IMR-90 (cell line): Measurements from ENCODE around the gene ELF2. TPM values are rescaled to one million over a fixed set of nuclear protein-coding genes. Genes with fewer than 3 reads are reported as not detected.

Source experiments
- ATAC-seq: fragments of 200-7000 bp; cut with Tn5 transposase; 2 replicates; pipeline ENCODE4 v1.9.1; 2020; ENCODE audit warnings: low read depth, mild to moderate bottlenecking, moderate library complexity
- BruUV-seq: library from RNA; stranded (reverse); fragments of 400-500 nt; replicated peaks from 2 replicates; lab custom pipeline; 2021; lab: Mats Ljungman, UMichigan
- CTCF ChIA-PET: fragments of 300-600 bp; formaldehyde crosslinking; extraction: SDS; loops from one replicate; lab custom pipeline; 2021; ENCODE audit warnings: antibody characterized with exemption; lab: Yijun Ruan, JAX
- POLR2A ChIA-PET: fragments of 300-600 bp; sonication (Branson Sonifier 250); formaldehyde crosslinking; loops from one replicate; lab custom pipeline; 2022; ENCODE audit warnings: antibody characterized with exemption; ENCODE audit not compliant: unreplicated experiment; lab: Charles Lee
- DNase-seq: peaks from one replicate; pipeline ENCODE4 v3.0.0; 2013
- H2AFZ ChIP-seq: replicated peaks from 2 replicates; pipeline ENCODE3; 2013; ENCODE audit warnings: low read length, mild to moderate bottlenecking; ENCODE audit not compliant: poor library complexity
- H2AK5ac ChIP-seq: 2 replicates; pipeline ENCODE4 v1.6.1; 2013; ENCODE audit warnings: low read depth, low read length, inconsistent platforms
- H2AK9ac ChIP-seq: replicated peaks from 2 replicates; pipeline ENCODE3; 2013; ENCODE audit warnings: mild to moderate bottlenecking, low read depth, low read length, moderate library complexity; ENCODE audit not compliant: poor library complexity
- H2BK120ac ChIP-seq: 2 replicates; pipeline ENCODE4 v1.6.1; 2013; ENCODE audit warnings: low read depth, low read length, inconsistent platforms
- H2BK15ac ChIP-seq: 3 replicates; pipeline ENCODE4 v1.6.1; 2013; ENCODE audit warnings: low read depth, low read length, inconsistent platforms
- H2BK20ac ChIP-seq: 2 replicates; pipeline ENCODE4 v1.6.1; 2013; ENCODE audit warnings: low read depth, mild to moderate bottlenecking, inconsistent platforms, low read length, moderate library complexity
- H2BK5ac ChIP-seq: 2 replicates; pipeline ENCODE4 v1.6.1; 2013; ENCODE audit warnings: mild to moderate bottlenecking, low read depth, low read length, inconsistent platforms; ENCODE audit not compliant: poor library complexity, severe bottlenecking
- H3K14ac ChIP-seq: replicated peaks from 2 replicates; pipeline ENCODE4 v1.6.1; 2013; ENCODE audit warnings: low read depth, low read length, inconsistent platforms
- H3K18ac ChIP-seq: 2 replicates; pipeline ENCODE4 v1.6.1; 2013; ENCODE audit warnings: low read depth, low read length, control low read depth
- H3K23ac ChIP-seq: 2 replicates; pipeline ENCODE4 v1.6.1; 2013; ENCODE audit warnings: low read depth, low read length, inconsistent platforms
- H3K27ac ChIP-seq: 2 replicates; pipeline ENCODE4 v1.5.1; 2013; ENCODE audit warnings: mild to moderate bottlenecking, control low read depth, low read length; ENCODE audit not compliant: insufficient read depth
- H3K27me3 ChIP-seq: 2 replicates; pipeline ENCODE4 v1.6.1; 2013; ENCODE audit warnings: low read length; ENCODE audit not compliant: control insufficient read depth, insufficient read depth
- H3K36me3 ChIP-seq: 2 replicates; pipeline ENCODE4 v1.6.1; 2013; ENCODE audit warnings: low read length, mixed read lengths; ENCODE audit not compliant: control insufficient read depth, insufficient read depth
- H3K4ac ChIP-seq: 2 replicates; pipeline ENCODE4 v1.6.1; 2013; ENCODE audit warnings: low read depth, low read length, inconsistent platforms
- H3K4me1 ChIP-seq: 2 replicates; pipeline ENCODE4 v1.6.1; 2013; ENCODE audit warnings: low read length, mixed read lengths; ENCODE audit not compliant: control insufficient read depth, insufficient read depth
- H3K4me2 ChIP-seq: 2 replicates; pipeline ENCODE4 v1.6.1; 2013; ENCODE audit warnings: low read depth, mild to moderate bottlenecking, control low read depth, low read length, moderate library complexity
- H3K4me3 ChIP-seq: 2 replicates; pipeline ENCODE4 v1.5.1; 2013; ENCODE audit warnings: low read depth, mild to moderate bottlenecking, control low read depth, low read length, moderate library complexity; ENCODE audit not compliant: insufficient read depth
- H3K56ac ChIP-seq: 2 replicates; pipeline ENCODE4 v1.6.1; 2013; ENCODE audit warnings: low read length, inconsistent platforms; ENCODE audit not compliant: insufficient read depth; ENCODE audit errors: extremely low read depth
- H3K79me1 ChIP-seq, 2 experiments: 2 replicates each; pipeline ENCODE4 v1.6.1; 2013; ENCODE audit warnings: low read length in 2 of 2, inconsistent platforms in 1 of 2, low read depth in 1 of 2
- H3K9ac ChIP-seq: 2 replicates; pipeline ENCODE4 v1.6.1; 2013; ENCODE audit warnings: low read depth, low read length, control low read depth
- H3K9me1 ChIP-seq: 2 replicates; pipeline ENCODE4 v1.6.1; 2013; ENCODE audit warnings: low read length, inconsistent platforms; ENCODE audit not compliant: insufficient read depth
- H3K9me3 ChIP-seq: 2 replicates; pipeline ENCODE4 v1.6.1; 2013; ENCODE audit warnings: low read length; ENCODE audit not compliant: control insufficient read depth, insufficient read depth
- H4K20me1 ChIP-seq: 2 replicates; pipeline ENCODE4 v1.6.1; 2013; ENCODE audit warnings: low read length, inconsistent platforms; ENCODE audit not compliant: insufficient read depth
- H4K5ac ChIP-seq: 2 replicates; pipeline ENCODE4 v1.6.1; 2013; ENCODE audit warnings: mild to moderate bottlenecking, low read depth, low read length, control low read depth
- H4K8ac ChIP-seq, 2 experiments: 2 replicates each; pipeline ENCODE4 v1.6.1; 2013; ENCODE audit warnings: low read depth in 2 of 2, low read length in 2 of 2, control low read depth in 1 of 2, inconsistent platforms in 1 of 2
- H4K91ac ChIP-seq: 2 replicates; pipeline ENCODE4 v1.6.1; 2013; ENCODE audit warnings: low read depth, low read length, inconsistent platforms; ENCODE audit not compliant: insufficient read depth
- BHLHE40 ChIP-seq: fragments of 150-350 bp; IDR thresholded peaks from 2 replicates; pipeline ENCODE4 v1.6.1; 2016; ENCODE audit warnings: mild to moderate bottlenecking, low read depth, low read length
- CEBPB ChIP-seq: IDR thresholded peaks from 2 replicates; pipeline ENCODE4 v1.6.1; 2012; ENCODE audit warnings: low read depth, low read length, improper control_type of control experiment
- CHD1 ChIP-seq: IDR thresholded peaks from 2 replicates; pipeline ENCODE4 v1.6.1; 2012; ENCODE audit warnings: low read depth, low read length, improper control_type of control experiment
- CTCF ChIP-seq: conservative IDR thresholded peaks from 2 replicates; pipeline ENCODE4 v1.5.1; 2012; ENCODE audit warnings: mild to moderate bottlenecking, low read depth, low read length, improper control_type of control experiment
- ELK1 ChIP-seq: fragments of 150-350 bp; IDR thresholded peaks from 2 replicates; pipeline ENCODE4 v1.6.1; 2016; ENCODE audit warnings: low read depth, mild to moderate bottlenecking, low read length, moderate library complexity, borderline replicate concordance
- FOS ChIP-seq: fragments of 150-350 bp; IDR thresholded peaks from 2 replicates; pipeline ENCODE4 v1.6.1; 2016; ENCODE audit warnings: low read depth, low read length
- MAFK ChIP-seq: IDR thresholded peaks from 2 replicates; pipeline ENCODE4 v1.6.1; 2012; ENCODE audit warnings: low read depth, low read length, improper control_type of control experiment
- MAZ ChIP-seq: IDR thresholded peaks from 2 replicates; pipeline ENCODE4 v1.6.1; 2012; ENCODE audit warnings: low read depth, mild to moderate bottlenecking, low read length, improper control_type of control experiment, moderate library complexity, borderline replicate concordance
- MXI1 ChIP-seq: IDR thresholded peaks from 2 replicates; pipeline ENCODE4 v1.6.1; 2012; ENCODE audit warnings: low read depth, mild to moderate bottlenecking, low read length, moderate library complexity, borderline replicate concordance
- NFE2L2 ChIP-seq: fragments of 150-350 bp; IDR thresholded peaks from 2 replicates; pipeline ENCODE4 v1.6.1; 2016; ENCODE audit warnings: low read depth, mild to moderate bottlenecking, low read length
- POLR2A ChIP-seq: IDR thresholded peaks from 2 replicates; pipeline ENCODE4 v1.6.1; 2012; ENCODE audit warnings: mild to moderate bottlenecking, low read depth, low read length
- RAD21 ChIP-seq: IDR thresholded peaks from 2 replicates; pipeline ENCODE4 v1.6.1; 2012; ENCODE audit warnings: low read length, improper control_type of control experiment
- RCOR1 ChIP-seq: IDR thresholded peaks from 2 replicates; pipeline ENCODE4 v1.6.1; 2012; ENCODE audit warnings: mild to moderate bottlenecking, low read length, improper control_type of control experiment; ENCODE audit not compliant: insufficient replicate concordance
- RFX5 ChIP-seq: IDR thresholded peaks from 2 replicates; pipeline ENCODE4 v1.8.0; 2012; ENCODE audit warnings: low read depth, mild to moderate bottlenecking, low read length, moderate library complexity
- SMC3 ChIP-seq: fragments of 150-350 bp; IDR thresholded peaks from 2 replicates; pipeline ENCODE4 v1.6.1; 2016; ENCODE audit warnings: low read depth, mild to moderate bottlenecking, antibody characterized with exemption, low read length, moderate library complexity
- WGBS, 2 experiments: methylation state at CpG; one replicate each; pipeline versions ENCODE4 v1.1.5 to v1.1.7; 2013; ENCODE audit warnings: missing lambda C conversion rate in 2 of 2; ENCODE audit not compliant: insufficient read length in 1 of 2; ENCODE audit errors: extremely low coverage in 2 of 2; 5-methylcytosine and 5-hydroxymethylcytosine counted together
- dilution Hi-C: fragments of 300-500 bp; cut with HindIII; formaldehyde crosslinking; loops from one replicate; pipeline ENCODE4 v1.14.3; 2018; ENCODE audit warnings: low sequenced_read_pairs; ENCODE audit not compliant: unreplicated experiment
- in situ Hi-C: fragments of 300-500 bp; cut with MboI; formaldehyde crosslinking; loops from 3 replicates; pipeline ENCODE4 v1.14.3; 2019; ENCODE audit warnings: low sequenced_read_pairs, inconsistent platforms, mixed read lengths
- intact Hi-C: fragments of 100-400 bp; cut with micrococcal nuclease; formaldehyde crosslinking; loops from 2 replicates; pipeline ENCODE4 v1.10.0; 2022
- polyA plus RNA-seq, 3 experiments: library from polyadenylated mRNA; depleted of rRNA; stranded (reverse); fragments of >200 nt; gene quantifications; 2 replicates each; pipeline ENCODE4 v1.2.3, GENCODE V29; 2012; ENCODE audit warnings: low replicate concordance in 1 of 3
- total RNA-seq: library from RNA; depleted of rRNA; stranded (reverse); fragments of >200 nt; gene quantifications from 2 replicates; pipeline ENCODE4 v1.2.3, GENCODE V29; 2012
- TF ChIP-seq, protein P1 (sequence below): fragments of 150-350 bp; IDR thresholded peaks from 2 replicates; pipeline ENCODE4 v1.6.1; 2017; ENCODE audit warnings: mild to moderate bottlenecking, antibody characterized with exemption, low read length, low read depth

Gene ELF2
- total and polyA plus RNA-seq, 2 of the 4 experiments (the other 2 are of a cell fraction): 14.5 to 42.3 TPM

DNA sequence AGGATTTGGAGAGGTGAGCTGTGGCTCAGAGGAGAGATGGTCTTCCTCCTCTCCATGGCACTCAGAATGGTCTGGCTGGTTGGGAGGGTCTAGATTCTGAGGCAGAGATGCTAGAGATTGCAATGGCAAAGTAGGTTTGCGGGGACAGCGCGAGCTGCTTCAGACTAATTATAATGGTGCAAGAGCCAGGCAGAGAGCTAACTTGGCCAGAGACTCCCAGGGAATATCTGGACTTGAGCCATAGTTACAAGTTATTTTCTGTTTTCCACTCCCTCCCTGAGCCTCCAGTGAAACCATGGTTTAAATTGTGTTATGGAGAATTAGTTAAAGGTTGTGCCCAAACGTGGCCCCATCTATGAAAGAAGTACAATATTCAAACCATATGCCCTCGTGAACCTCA lies 44.7 kb upstream of the ELF2 start:
- intact Hi-C loops: no loop called here

More for the DNA sequence above, 44.7 kb upstream of the ELF2 start:
- Histone ChIP-seq H4K5ac (no peak overlapping the region), H3K4me1 (no peaks in the 10 kb centered on the region), H3K4me2 (no peak overlapping the region), H3K79me1 (no peaks in the 10 kb centered on the region), H2AK9ac (no peak overlapping the region), H3K27me3 (no peaks in the 10 kb centered on the region), H2BK15ac (no peak overlapping the region), H2BK20ac (no peak overlapping the region), H3K23ac (no peak overlapping the region), H3K14ac (no peak overlapping the region), H3K56ac (no peak overlapping the region), H2BK120ac (no peak overlapping the region), H3K4ac (no peak overlapping the region), H3K36me3 (no peaks in the 10 kb centered on the region), H4K91ac (no peak overlapping the region), H3K18ac (no peak overlapping the region), H2BK5ac (no peak overlapping the region), H3K9me1 (no peaks in the 10 kb centered on the region), H3K27ac (no peak overlapping the region), H4K20me1 (no peaks in the 10 kb centered on the region), H4K8ac (no peak overlapping the region), H2AK5ac (no peak overlapping the region), H3K9ac (no peak overlapping the region), H3K9me3 (no peaks in the 10 kb centered on the region), H2AFZ (no peak overlapping the region), H3K4me3 (no peak overlapping the region)
- ChIA-PET CTCF (no interaction called here), POLR2A (no interaction called here)
- TF ChIP-seq RFX5 (no peak), MXI1 (no peak), POLR2A (no peak), RAD21 (no peak), SMC3 (no peak), CHD1 (no peak), NFE2L2 (no peak), BHLHE40 (no peak), RCOR1 (no peak), FOS (no peak), MAZ (no peak), CEBPB (no peak), MAFK (no peak), CTCF (no peak), ELK1 (no peak)
- TF ChIP-seq, protein P1, sequence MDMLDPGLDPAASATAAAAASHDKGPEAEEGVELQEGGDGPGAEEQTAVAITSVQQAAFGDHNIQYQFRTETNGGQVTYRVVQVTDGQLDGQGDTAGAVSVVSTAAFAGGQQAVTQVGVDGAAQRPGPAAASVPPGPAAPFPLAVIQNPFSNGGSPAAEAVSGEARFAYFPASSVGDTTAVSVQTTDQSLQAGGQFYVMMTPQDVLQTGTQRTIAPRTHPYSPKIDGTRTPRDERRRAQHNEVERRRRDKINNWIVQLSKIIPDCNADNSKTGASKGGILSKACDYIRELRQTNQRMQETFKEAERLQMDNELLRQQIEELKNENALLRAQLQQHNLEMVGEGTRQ: no peak
- BruUV-seq: no TSS peak
- in situ Hi-C loops (no loop called here), dilution Hi-C loops (no loop called here)
- 100% methylated on average over 1 of the region's 5 CpGs; no CpG with 5 or more reads in 1 of the 2 experiments for WGBS, 2 experiments
- DNase-seq (no peak), ATAC-seq (no peak)
